ENCODE measurements around the gene PPP1R1B. TPM values are rescaled to one million over a fixed set of nuclear protein-coding genes. Genes with fewer than 3 reads are reported as not detected.

Gene PPP1R1B
- total RNA-seq, 1 experiment from 2014 or later, result not detected

- Mint-ChIP-seq H3K4me1 (ENCODE audit: low read depth, unreplicated experiment) (no peaks in the 10 kb centered on the region), H3K27ac (ENCODE audit: unreplicated experiment) (no peak overlapping the region), H3K36me3 (ENCODE audit: insufficient read depth, unreplicated experiment) (no peaks in the 10 kb centered on the region), H3K27me3 (ENCODE audit: insufficient read depth, unreplicated experiment) (peaks cover 25% of the 10 kb centered on the region), H3K4me3 (ENCODE audit: unreplicated experiment) (no peak overlapping the region), H3K9me3 (ENCODE audit: unreplicated experiment) (no peaks in the 10 kb centered on the region)
- DNase-seq, result no peak
- ChIA-PET CTCF (no interaction called here), POLR2A (no interaction called here)
- Histone ChIP-seq H3K4me3 (ENCODE audit: low read depth, low read length) (no peak overlapping the region), H3K27me3 (replicated peaks; ENCODE audit: control insufficient read depth, insufficient read depth, low read length) (peaks cover 4% of the 10 kb centered on the region; the same call in 1 of the 2 replicates), H3K4me1 (0 out of 2 replicates have a peak, but pooled peaks cover 3% of the 10 kb centered on the region), H3K36me3 (ENCODE audit: control insufficient read depth, insufficient read depth, low read length) (no peaks in the 10 kb centered on the region), H3K9me3 (no peaks in the 10 kb centered on the region)
- TF ChIP-seq CTCF (IDR thresholded peaks at IDR 0.05; ENCODE audit: insufficient read depth in 1 of 2, low read depth in 1 of 2, low read length in 1 of 2, severe bottlenecking in 1 of 2, unreplicated experiment in 1 of 2), result no peak
- BruUV-seq (replicated peaks), result no TSS peak
- intact Hi-C loops (cut with micrococcal nuclease; ENCODE audit: unreplicated experiment), result no loop called here
Measured at GRCh38 chr17:39615434-39615833, 11.3 kb upstream of the PPP1R1B start.

GRCh38 chr17:39617100-39617445, 9.7 kb upstream of the PPP1R1B start:
- Mint-ChIP-seq H3K4me1 (ENCODE audit: low read depth, unreplicated experiment) (no peaks in the 10 kb centered on the region), H3K27ac (ENCODE audit: unreplicated experiment) (no peak overlapping the region), H3K36me3 (ENCODE audit: insufficient read depth, unreplicated experiment) (no peaks in the 10 kb centered on the region), H3K4me3 (ENCODE audit: unreplicated experiment) (peak overlapping the region; percentile 74), H3K27me3 (ENCODE audit: insufficient read depth, unreplicated experiment) (peaks cover 22% of the 10 kb centered on the region), H3K9me3 (ENCODE audit: unreplicated experiment) (no peaks in the 10 kb centered on the region)
- Histone ChIP-seq H3K36me3 (ENCODE audit: control insufficient read depth, insufficient read depth, low read length) (no peaks in the 10 kb centered on the region), H3K27me3 (replicated peaks; ENCODE audit: control insufficient read depth, insufficient read depth, low read length) (peaks cover 4% of the 10 kb centered on the region; the same call in 1 of the 2 replicates), H3K9me3 (no peaks in the 10 kb centered on the region), H3K4me3 (ENCODE audit: low read depth, low read length) (no peak overlapping the region), H3K4me1 (0 out of 2 replicates have a peak, but pooled peaks cover 4% of the 10 kb centered on the region)
- ChIA-PET CTCF (no interaction called here), POLR2A (no interaction called here)
- TF ChIP-seq CTCF (IDR thresholded peaks at IDR 0.05; ENCODE audit: insufficient read depth in 1 of 2, low read depth in 1 of 2, low read length in 1 of 2, severe bottlenecking in 1 of 2, unreplicated experiment in 1 of 2), result no peak
- intact Hi-C loops (cut with micrococcal nuclease; ENCODE audit: unreplicated experiment), result no loop called here
- no peak for DNase-seq
- no TSS peak for BruUV-seq (replicated peaks)

- ChIA-PET POLR2A (no interaction called here), CTCF (interaction anchor here (1.0 to 1.6 kb wide), 3 partner anchors 70 to 363 kb away, joined by 3 to 4 read pairs (median 4); partner anchors contain the start of genes PGAP3 and PSMD3)
- H3K27me3 Mint-ChIP-seq (ENCODE audit: insufficient read depth, unreplicated experiment), result peaks cover 22% of the 10 kb centered on the region
- Histone ChIP-seq H3K4me1 (0 out of 2 replicates have a peak, but pooled peaks cover 8% of the 10 kb centered on the region), H3K36me3 (ENCODE audit: control insufficient read depth, insufficient read depth, low read length) (no peaks in the 10 kb centered on the region), H3K27me3 (replicated peaks; ENCODE audit: control insufficient read depth, insufficient read depth, low read length) (peaks cover 4% of the 10 kb centered on the region; the same call in 1 of the 2 replicates), H3K9me3 (no peaks in the 10 kb centered on the region), H3K4me3 (ENCODE audit: low read depth, low read length) (peak overlapping the region; percentile 37)
- peak overlapping the region; percentile 74 for H3K4me3 Mint-ChIP-seq (ENCODE audit: unreplicated experiment)
- DNase-seq, result peak in 1 of 2 experiments; percentile 46
- no peaks in the 10 kb centered on the region for H3K9me3 Mint-ChIP-seq (ENCODE audit: unreplicated experiment)
- H3K4me1 Mint-ChIP-seq (ENCODE audit: low read depth, unreplicated experiment), result no peaks in the 10 kb centered on the region
- intact Hi-C loops (cut with micrococcal nuclease; ENCODE audit: unreplicated experiment), result no loop called here
- no TSS peak for BruUV-seq (replicated peaks)
- no peaks in the 10 kb centered on the region for H3K36me3 Mint-ChIP-seq (ENCODE audit: insufficient read depth, unreplicated experiment)
- no peak overlapping the region for H3K27ac Mint-ChIP-seq (ENCODE audit: unreplicated experiment)
- TF ChIP-seq CTCF (IDR thresholded peaks at IDR 0.05; ENCODE audit: insufficient read depth in 1 of 2, low read depth in 1 of 2, low read length in 1 of 2, severe bottlenecking in 1 of 2, unreplicated experiment in 1 of 2), result no peak
Measured at GRCh38 chr17:39617446-39618245, 9.1 kb upstream of the PPP1R1B start.
